GM18498 (cell line): ENCODE data around the gene TACC2.
"Not testable (repeated sequence)": the region's sequence is repeated elsewhere in the genome, so short reads cannot be mapped to it uniquely, and the experiment has no call there.

Experiments used
- ATAC-seq: cut with Tn5 transposase; IDR thresholded peaks from one replicate; pipeline ENCODE4 v1.9.1; 2021; ENCODE audit warnings: mild to moderate bottlenecking, moderate library complexity; ENCODE audit not compliant: unreplicated experiment

Gene TACC2

GRCh38 chr10:122023257-122023656 lies 34.3 kb downstream of the TACC2 start:
- not testable (repeated sequence) for ATAC-seq

GRCh38 chr10:122029499-122030199 lies 40.7 kb downstream of the TACC2 start:
- ATAC-seq: no peak

- no peak for ATAC-seq
Observed at GRCh38 chr10:122030200-122030552, 41.2 kb downstream of the TACC2 start.

GRCh38 chr10:122033224-122033926 lies 44.4 kb downstream of the TACC2 start:
- no peak for ATAC-seq

GRCh38 chr10:122034149-122034756 lies 45.3 kb downstream of the TACC2 start:
- ATAC-seq: no peak

- ATAC-seq: no peak
Observed at GRCh38 chr10:122040786-122041185, 51.8 kb downstream of the TACC2 start.

GRCh38 chr10:122042836-122043235 lies 53.9 kb downstream of the TACC2 start:
- no peak for ATAC-seq

- ATAC-seq: no peak
Observed at GRCh38 chr10:122044045-122044661, 55.2 kb downstream of the TACC2 start.

GRCh38 chr10:122044713-122045112 lies 55.8 kb downstream of the TACC2 start:
- ATAC-seq: no peak

GRCh38 chr10:122045212-122045611 lies 56.2 kb downstream of the TACC2 start:
- ATAC-seq: no peak

GRCh38 chr10:122047560-122047959 lies 58.6 kb downstream of the TACC2 start:
- no peak for ATAC-seq

GRCh38 chr10:122049076-122049475 lies 60.1 kb downstream of the TACC2 start:
- ATAC-seq: no peak

- no peak for ATAC-seq
Observed at GRCh38 chr10:122050311-122050710, 61.3 kb downstream of the TACC2 start.

GRCh38 chr10:122050811-122051210 lies 61.8 kb downstream of the TACC2 start:
- no peak for ATAC-seq

GRCh38 chr10:122051609-122052385 lies 62.8 kb downstream of the TACC2 start:
- ATAC-seq: no peak

- no peak for ATAC-seq
Observed at GRCh38 chr10:122052701-122053100, 63.7 kb downstream of the TACC2 start.

GRCh38 chr10:122053314-122053713 lies 64.4 kb downstream of the TACC2 start:
- no peak for ATAC-seq

- no peak for ATAC-seq
Observed at GRCh38 chr10:122054048-122055025, 65.4 kb downstream of the TACC2 start.

GRCh38 chr10:122055252-122055651 lies 66.3 kb downstream of the TACC2 start:
- ATAC-seq: no peak
